Stimulated activated naive CD4-positive, alpha-beta T cell (primary cell): Measurements from ENCODE around the gene GPATCH2.

ENCODE experiments used
- DNase-seq, 6 experiments: peaks; one replicate each; lab custom pipeline; 2025; lab: John Stamatoyannopoulos, UW

The GPATCH2 gene

GRCh38 chr1:217630711-217631591 is at the start of gene GPATCH2, which contains the start of gene SPATA17:
Gene GPATCH2, minus strand, starts transcription at chr1:217631090. Its CDS starts 119 bp downstream, at chr1:217630971.
Gene SPATA17, plus strand, starts transcription at chr1:217631344. Its CDS starts 35 bp downstream, at chr1:217631379.
- peak; percentile 57 to 94 (median 80) for DNase-seq

- no peak for DNase-seq
Measured at GRCh38 chr1:217674028-217674729, 43.3 kb upstream of the GPATCH2 start.

GRCh38 chr1:217673387-217673786 is 42.5 kb upstream of the GPATCH2 start:
- DNase-seq: no peak

GRCh38 chr1:217668351-217668940 is 37.6 kb upstream of the GPATCH2 start:
- DNase-seq: no peak

- DNase-seq: no peak
Measured at GRCh38 chr1:217661407-217661806, 30.5 kb upstream of the GPATCH2 start.

GRCh38 chr1:217660353-217661062 is 29.6 kb upstream of the GPATCH2 start:
- no peak for DNase-seq

- DNase-seq: no peak
Measured at GRCh38 chr1:217650674-217651073, 19.8 kb upstream of the GPATCH2 start.

GRCh38 chr1:217647791-217648190 is 16.9 kb upstream of the GPATCH2 start:
- DNase-seq: no peak

GRCh38 chr1:217642455-217642854 is 11.6 kb upstream of the GPATCH2 start:
- DNase-seq: no peak

GRCh38 chr1:217627431-217627830 is 3.5 kb downstream of the GPATCH2 start:
- DNase-seq: no peak

GRCh38 chr1:217626321-217626720 is 4.6 kb downstream of the GPATCH2 start:
- no peak for DNase-seq

- DNase-seq: no peak
Measured at GRCh38 chr1:217622042-217622441, 8.8 kb downstream of the GPATCH2 start.

GRCh38 chr1:217620814-217621213 is 10.1 kb downstream of the GPATCH2 start:
- DNase-seq: no peak

- no peak for DNase-seq
Measured at GRCh38 chr1:217617126-217617525, 13.8 kb downstream of the GPATCH2 start.

- DNase-seq: no peak
Measured at GRCh38 chr1:217614200-217614712, 16.6 kb downstream of the GPATCH2 start.

GRCh38 chr1:217605390-217605789 is 25.5 kb downstream of the GPATCH2 start:
- DNase-seq: no peak

GRCh38 chr1:217602380-217602779 is 28.5 kb downstream of the GPATCH2 start:
- DNase-seq: no peak

GRCh38 chr1:217599154-217599553 is 31.7 kb downstream of the GPATCH2 start:
- DNase-seq: no peak

GRCh38 chr1:217590598-217590997 is 40.3 kb downstream of the GPATCH2 start:
- DNase-seq: no peak

- no peak for DNase-seq
Measured at GRCh38 chr1:217586586-217586985, 44.3 kb downstream of the GPATCH2 start.

GRCh38 chr1:217585577-217585976 is 45.3 kb downstream of the GPATCH2 start:
- DNase-seq: no peak
